Hepatocyte (in vitro differentiated cells): ENCODE data around the gene SH3TC1.

Source experiments
- CTCF ChIP-seq: fragments of 200-600 bp; sonication (generic); IDR thresholded peaks from 2 replicates; pipeline ENCODE4 v1.5.1; 2016; ENCODE audit warnings: antibody characterized with exemption, mild to moderate bottlenecking; ENCODE audit not compliant: poor library complexity
- EZH2 ChIP-seq: fragments of 200-600 bp; sonication (generic); IDR thresholded peaks from 2 replicates; pipeline ENCODE4 v1.6.1; 2016; ENCODE audit warnings: antibody characterized with exemption, mild to moderate bottlenecking, borderline replicate concordance

- TF ChIP-seq CTCF = no peak
- no peak for TF ChIP-seq EZH2
These were observed 20.1 kb downstream of the SH3TC1 start for GRCh38 chr4:8219236-8219635.
